GM06990 (cell line): ENCODE results near the gene PAX2.

Source experiments
- DNase-seq: peaks from one replicate; pipeline ENCODE4 v3.0.0-alpha.2; 2011; ENCODE audit not compliant: insufficient read length; ENCODE audit errors: extremely low read depth
- H3K27me3 ChIP-seq: replicated peaks from 2 replicates; pipeline ENCODE4 v1.6.0; 2011; ENCODE audit warnings: low read length; ENCODE audit not compliant: control insufficient read depth, insufficient read depth
- H3K36me3 ChIP-seq: 2 replicates; pipeline ENCODE4 v1.5.1; 2011; ENCODE audit warnings: low read length; ENCODE audit not compliant: control insufficient read depth, insufficient read depth
- H3K4me3 ChIP-seq: replicated peaks from 2 replicates; pipeline ENCODE4 v1.5.1; 2011; ENCODE audit warnings: low read depth, mild to moderate bottlenecking, control low read depth, low read length
- TF ChIP-seq, protein P1 (sequence below): IDR thresholded peaks from 2 replicates; pipeline ENCODE4 v1.5.1; 2011; ENCODE audit warnings: low read length, control low read depth, mild to moderate bottlenecking, inconsistent platforms; ENCODE audit not compliant: insufficient read depth, poor library complexity, severe bottlenecking

Gene PAX2

GRCh38 chr10:100873827-100874326, 128.5 kb downstream of the PAX2 start:
- no peaks in the 10 kb centered on the region; the same call in none of the 2 replicates for H3K27me3 ChIP-seq
- no peaks in the 10 kb centered on the region for H3K36me3 ChIP-seq
- TF ChIP-seq, protein P1, sequence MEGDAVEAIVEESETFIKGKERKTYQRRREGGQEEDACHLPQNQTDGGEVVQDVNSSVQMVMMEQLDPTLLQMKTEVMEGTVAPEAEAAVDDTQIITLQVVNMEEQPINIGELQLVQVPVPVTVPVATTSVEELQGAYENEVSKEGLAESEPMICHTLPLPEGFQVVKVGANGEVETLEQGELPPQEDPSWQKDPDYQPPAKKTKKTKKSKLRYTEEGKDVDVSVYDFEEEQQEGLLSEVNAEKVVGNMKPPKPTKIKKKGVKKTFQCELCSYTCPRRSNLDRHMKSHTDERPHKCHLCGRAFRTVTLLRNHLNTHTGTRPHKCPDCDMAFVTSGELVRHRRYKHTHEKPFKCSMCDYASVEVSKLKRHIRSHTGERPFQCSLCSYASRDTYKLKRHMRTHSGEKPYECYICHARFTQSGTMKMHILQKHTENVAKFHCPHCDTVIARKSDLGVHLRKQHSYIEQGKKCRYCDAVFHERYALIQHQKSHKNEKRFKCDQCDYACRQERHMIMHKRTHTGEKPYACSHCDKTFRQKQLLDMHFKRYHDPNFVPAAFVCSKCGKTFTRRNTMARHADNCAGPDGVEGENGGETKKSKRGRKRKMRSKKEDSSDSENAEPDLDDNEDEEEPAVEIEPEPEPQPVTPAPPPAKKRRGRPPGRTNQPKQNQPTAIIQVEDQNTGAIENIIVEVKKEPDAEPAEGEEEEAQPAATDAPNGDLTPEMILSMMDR: no peak

DNA sequence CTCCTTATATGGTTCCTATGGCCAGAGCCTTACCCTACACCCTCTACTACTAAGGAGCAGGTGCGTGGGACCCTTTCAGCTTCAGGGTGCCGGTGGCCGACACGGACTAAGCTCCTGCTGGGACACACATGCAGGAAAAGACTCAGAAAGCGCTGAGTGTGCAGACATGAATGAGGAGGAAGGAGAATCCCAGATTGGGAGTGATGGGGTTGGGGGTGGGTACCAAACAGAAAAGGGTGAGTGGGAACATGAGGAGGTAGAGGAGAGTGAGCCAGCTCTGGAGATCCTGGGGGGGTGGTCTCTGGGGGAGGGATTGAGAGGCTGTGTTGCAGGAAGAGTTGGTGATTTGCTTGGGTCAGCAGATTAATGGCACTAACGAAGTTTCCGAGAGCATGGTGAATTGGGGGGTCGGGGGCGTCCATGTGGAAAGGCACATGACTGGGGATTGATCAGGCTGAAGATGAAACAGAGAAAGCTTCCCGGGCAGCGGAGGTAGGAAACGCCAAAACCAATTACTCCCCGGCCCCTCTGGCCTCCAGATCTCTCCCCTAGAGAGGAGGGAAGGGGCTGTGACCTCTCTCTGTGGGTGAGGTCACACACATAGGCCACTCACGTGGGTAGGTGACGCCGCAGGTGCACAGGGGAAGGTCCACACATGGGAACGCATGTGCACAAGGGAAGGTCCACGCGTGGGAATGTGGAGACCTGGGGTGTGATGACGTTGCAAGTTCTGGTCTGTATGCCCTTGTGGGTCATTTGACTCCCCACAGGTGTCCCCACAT, 129.5 kb downstream of the PAX2 start:
- TF ChIP-seq, protein P1: no peak
- Histone ChIP-seq H3K27me3 (no peaks in the 10 kb centered on the region; the same call in none of the 2 replicates), H3K4me3 (no peak overlapping the region), H3K36me3 (no peaks in the 10 kb centered on the region)
- DNase-seq: no peak

More at GRCh38 chr10:100873827-100874326, 128.5 kb downstream of the PAX2 start:
- H3K4me3 ChIP-seq: no peak overlapping the region
- DNase-seq: no peak

- TF ChIP-seq, protein P1: no peak
- Histone ChIP-seq H3K36me3 (no peaks in the 10 kb centered on the region), H3K27me3 (no peaks in the 10 kb centered on the region; the same call in none of the 2 replicates), H3K4me3 (no peak overlapping the region)
- no peak for DNase-seq
Measured at GRCh38 chr10:100875484-100876166, 130.2 kb downstream of the PAX2 start.

DNA sequence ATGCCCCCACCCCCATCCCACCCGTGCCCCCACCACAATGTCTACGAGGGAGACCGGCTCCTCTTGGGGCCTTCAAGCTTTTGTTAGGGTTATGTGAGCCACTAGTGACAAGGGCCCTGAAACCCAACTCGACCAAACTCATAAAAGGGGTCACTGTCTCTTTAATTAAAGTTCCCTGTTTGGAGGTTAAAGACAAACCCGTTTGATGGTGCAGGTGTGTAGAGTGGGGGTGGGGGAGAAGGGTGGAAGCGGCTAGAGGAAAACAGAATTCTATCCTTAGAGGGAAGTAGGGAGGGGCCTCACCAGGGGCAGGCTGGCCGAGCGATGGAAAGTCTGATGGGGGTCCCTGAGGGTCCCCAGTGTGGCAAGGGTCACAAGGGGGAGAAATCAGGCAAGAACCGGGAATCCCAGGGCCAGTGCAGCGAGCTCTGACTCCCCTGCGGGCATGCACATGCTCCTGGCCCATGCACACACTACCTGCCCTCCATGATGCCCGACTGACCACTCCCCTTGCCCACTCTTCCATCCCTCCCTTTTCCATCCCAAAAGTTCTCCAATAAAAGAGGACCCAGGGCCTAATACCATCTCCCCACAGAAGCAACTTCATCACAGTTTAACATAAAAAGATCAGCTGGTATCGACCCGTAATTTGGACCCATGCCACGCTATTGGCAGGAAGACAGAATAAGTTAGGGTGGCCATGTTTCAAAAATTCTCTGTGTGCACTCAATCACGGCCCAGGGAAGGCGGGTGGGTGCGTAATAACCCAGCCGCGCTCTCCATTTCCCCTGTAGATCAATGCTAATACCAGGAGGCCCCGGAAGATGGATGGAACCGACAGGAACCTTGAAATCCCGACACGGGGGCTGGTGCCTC, 131.4 kb downstream of the PAX2 start:
- no peaks in the 10 kb centered on the region; the same call in none of the 2 replicates for H3K27me3 ChIP-seq
- DNase-seq: no peak
- no peaks in the 10 kb centered on the region for H3K36me3 ChIP-seq
- TF ChIP-seq, protein P1: no peak
- no peak overlapping the region for H3K4me3 ChIP-seq

GRCh38 chr10:100877461-100877850, 132.1 kb downstream of the PAX2 start:
- Histone ChIP-seq H3K36me3 (no peaks in the 10 kb centered on the region), H3K27me3 (no peaks in the 10 kb centered on the region; the same call in none of the 2 replicates), H3K4me3 (no peak overlapping the region)
- TF ChIP-seq, protein P1: no peak
- no peak for DNase-seq
